ENCODE results near the gene BMP2K. TPM values are rescaled to one million over a fixed set of nuclear protein-coding genes. Genes with fewer than 3 reads are reported as not detected.

The BMP2K gene
- polyA plus RNA-seq, 1 donor (not counting 4 experiments of a cell fraction or from before 2014, with no cell fraction given) = 35.4 TPM

- H3K79me2 ChIP-seq (ENCODE audit: control insufficient read depth, insufficient read depth, low read length) = no peaks in the 10 kb centered on the region
- no peaks in the 10 kb centered on the region for H3K4me1 ChIP-seq (ENCODE audit: control insufficient read depth, extremely low read depth, insufficient read depth, low read length)
- no peak overlapping the region for H2AFZ ChIP-seq (ENCODE audit: control insufficient read depth, low read length)
- DNase-seq (ENCODE audit: low read depth, low spot score) (no peak), FAIRE-seq (no peak)
- TF ChIP-seq CTCF (optimal IDR thresholded peaks at IDR 0.05 in 1 of 3, IDR thresholded peaks at IDR 0.05 in 1 of 3, conservative IDR thresholded peaks at IDR 0.05 in 1 of 3; ENCODE audit: extremely low read depth in 1 of 3, insufficient read depth in 2 of 3, low read length in 3 of 3) = no peak
- no peak overlapping the region for H3K4me3 ChIP-seq (ENCODE audit: control insufficient read depth in 2 of 3, extremely low read depth in 1 of 3, insufficient read depth in 2 of 3, low read depth in 1 of 3, low read length in 3 of 3)
- no peaks in the 10 kb centered on the region for H3K27me3 ChIP-seq (ENCODE audit: control insufficient read depth, extremely low read depth, insufficient read depth, low read length)
- no peak overlapping the region for H3K4me2 ChIP-seq (ENCODE audit: control insufficient read depth, extremely low read depth, insufficient read depth, low read depth, low read length)
- no peak overlapping the region for H3K9ac ChIP-seq (ENCODE audit: control insufficient read depth, extremely low read depth, insufficient read depth, low read length)
- H3K27ac ChIP-seq (ENCODE audit: control insufficient read depth, insufficient read depth, low read length) = no peak overlapping the region
- dilution Hi-C loops (cut with MboI; ENCODE audit: extremely low pct_ligation_motif_present, low sequenced_read_pairs) = no loop called here
- no peaks in the 10 kb centered on the region for H4K20me1 ChIP-seq (ENCODE audit: control insufficient read depth, extremely low read depth, insufficient read depth, low read length)
- H3K9me3 ChIP-seq (ENCODE audit: control insufficient read depth, low read depth, low read length) = no peaks in the 10 kb centered on the region
- no peaks in the 10 kb centered on the region for H3K36me3 ChIP-seq (ENCODE audit: control insufficient read depth in 2 of 2, extremely low read depth in 1 of 2, insufficient read depth in 2 of 2, low read length in 2 of 2)
- no peaks in the 10 kb centered on the region for H3K9me1 ChIP-seq (ENCODE audit: control insufficient read depth, extremely low read depth, insufficient read depth, low read length)
Observed at GRCh38 chr4:78757574-78757973, 18.6 kb upstream of the BMP2K start.

- H3K36me3 ChIP-seq (ENCODE audit: control insufficient read depth in 2 of 2, extremely low read depth in 1 of 2, insufficient read depth in 2 of 2, low read length in 2 of 2) = no peaks in the 10 kb centered on the region
- H3K27me3 ChIP-seq (ENCODE audit: control insufficient read depth, extremely low read depth, insufficient read depth, low read length) = no peaks in the 10 kb centered on the region
- H3K79me2 ChIP-seq (ENCODE audit: control insufficient read depth, insufficient read depth, low read length) = no peaks in the 10 kb centered on the region
- H3K9ac ChIP-seq (ENCODE audit: control insufficient read depth, extremely low read depth, insufficient read depth, low read length) = no peak overlapping the region
- no peaks in the 10 kb centered on the region for H3K4me1 ChIP-seq (ENCODE audit: control insufficient read depth, extremely low read depth, insufficient read depth, low read length)
- H2AFZ ChIP-seq (ENCODE audit: control insufficient read depth, low read length) = no peak overlapping the region
- TF ChIP-seq EZH2 (IDR thresholded peaks at IDR 0.05; ENCODE audit: low read length) (no peak), CTCF (optimal IDR thresholded peaks at IDR 0.05 in 1 of 3, IDR thresholded peaks at IDR 0.05 in 1 of 3, conservative IDR thresholded peaks at IDR 0.05 in 1 of 3; ENCODE audit: extremely low read depth in 1 of 3, insufficient read depth in 2 of 3, low read length in 3 of 3) (no peak)
- no peaks in the 10 kb centered on the region for H4K20me1 ChIP-seq (ENCODE audit: control insufficient read depth, extremely low read depth, insufficient read depth, low read length)
- H3K4me3 ChIP-seq (ENCODE audit: control insufficient read depth in 2 of 3, extremely low read depth in 1 of 3, insufficient read depth in 2 of 3, low read depth in 1 of 3, low read length in 3 of 3) = no peak overlapping the region
- DNase-seq (ENCODE audit: low read depth, low spot score) (no peak), FAIRE-seq (no peak)
- H3K27ac ChIP-seq (ENCODE audit: control insufficient read depth, insufficient read depth, low read length) = no peak overlapping the region
- dilution Hi-C loops (cut with MboI; ENCODE audit: extremely low pct_ligation_motif_present, low sequenced_read_pairs) = no loop called here
- H3K4me2 ChIP-seq (ENCODE audit: control insufficient read depth, extremely low read depth, insufficient read depth, low read depth, low read length) = no peak overlapping the region
- no peaks in the 10 kb centered on the region for H3K9me3 ChIP-seq (ENCODE audit: control insufficient read depth, low read depth, low read length)
- no peaks in the 10 kb centered on the region for H3K9me1 ChIP-seq (ENCODE audit: control insufficient read depth, extremely low read depth, insufficient read depth, low read length)
Observed at GRCh38 chr4:78758085-78758484, 18.1 kb upstream of the BMP2K start.
